HG03439 (cell line): Measurements from ENCODE around the gene LY6G5C.

Experiments used
- ATAC-seq: cut with Tn5 transposase; IDR thresholded peaks from one replicate; pipeline ENCODE4 v1.9.1; 2021; ENCODE audit warnings: mild to moderate bottlenecking, moderate library complexity; ENCODE audit not compliant: unreplicated experiment

Gene LY6G5C, protein sequence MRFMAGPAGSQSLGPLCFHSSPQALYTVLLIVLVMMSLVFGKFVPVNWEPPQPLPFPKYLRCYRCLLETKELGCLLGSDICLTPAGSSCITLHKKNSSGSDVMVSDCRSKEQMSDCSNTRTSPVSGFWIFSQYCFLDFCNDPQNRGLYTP

DNA sequence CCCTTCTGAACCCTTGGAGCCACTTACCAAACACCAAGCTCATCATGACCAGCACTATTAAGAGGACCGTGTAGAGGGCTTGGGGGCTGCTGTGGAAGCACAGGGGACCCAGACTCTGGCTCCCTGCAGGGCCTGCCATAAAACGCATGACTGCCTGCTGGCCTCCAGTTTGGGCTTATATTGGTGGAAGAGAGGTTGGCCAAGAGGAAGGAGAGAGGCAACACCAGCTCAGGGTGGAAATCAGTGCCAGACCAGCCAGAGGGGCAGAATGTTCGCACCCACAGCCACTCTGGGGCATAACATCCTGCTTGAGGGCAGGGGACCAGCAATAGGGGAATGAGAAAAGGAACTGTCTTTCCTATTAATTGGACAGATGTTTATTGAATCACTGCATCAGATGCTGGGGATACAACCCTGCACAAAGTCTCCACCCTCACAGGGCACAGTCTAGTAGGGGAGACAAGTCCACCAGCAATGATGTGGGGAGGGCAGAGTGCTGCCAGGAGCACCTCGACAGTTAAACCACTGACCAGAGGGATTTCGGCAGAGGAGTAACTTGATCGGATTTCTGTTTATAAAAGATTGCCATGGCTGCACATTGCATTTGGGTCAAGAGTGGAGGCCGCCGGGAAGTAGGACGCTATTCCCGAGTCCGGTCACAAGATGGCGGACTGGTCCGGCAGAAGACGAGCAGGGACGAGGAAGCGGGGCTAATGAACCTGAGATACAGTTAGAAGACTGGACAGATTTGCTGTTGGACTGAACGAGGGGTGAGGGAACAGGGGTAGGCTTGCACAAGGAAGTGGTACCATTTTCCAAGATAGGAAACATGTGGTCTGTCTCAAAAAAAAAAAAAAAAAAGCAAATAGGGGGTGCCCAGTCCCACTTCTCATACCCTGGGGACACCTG lies at the start of gene LY6G5C:
Gene LY6G5C (minus strand): TSS at position 842 of the 909 bp plus-strand sequence. CDS start 694 bp downstream, at position 148.
- ATAC-seq, result no peak

DNA sequence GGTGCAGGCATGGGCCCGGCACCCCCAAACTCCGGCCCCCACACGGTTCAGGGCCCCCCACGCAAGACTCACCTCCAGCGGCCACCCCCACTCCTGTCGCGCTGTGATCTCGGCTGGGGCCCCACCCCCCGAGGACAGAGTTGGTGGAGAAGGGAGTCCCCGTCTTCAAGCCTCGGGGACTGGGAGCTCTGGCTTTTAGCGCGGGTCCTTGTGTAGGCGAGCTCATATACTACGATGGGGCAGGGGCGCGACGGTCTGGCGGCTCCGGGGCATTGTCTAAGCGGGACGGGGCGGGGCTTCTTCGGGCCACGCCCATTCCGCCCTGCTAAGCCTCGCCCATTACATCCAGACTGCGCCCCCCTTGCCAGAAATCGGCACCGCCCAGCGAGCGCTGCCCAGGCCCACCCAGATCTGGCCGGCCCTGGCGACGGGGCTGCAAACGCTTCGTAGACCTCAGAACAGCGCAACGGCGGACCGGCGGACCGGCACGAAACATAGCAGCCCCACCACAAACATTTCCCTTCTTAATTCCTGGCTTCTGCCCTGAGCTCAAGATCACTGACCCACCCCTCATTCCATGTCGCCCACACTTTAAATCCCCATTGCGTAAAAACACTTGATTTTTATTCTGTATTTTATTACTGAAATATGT lies 49.2 kb upstream of the LY6G5C start:
- ATAC-seq, result no peak

DNA sequence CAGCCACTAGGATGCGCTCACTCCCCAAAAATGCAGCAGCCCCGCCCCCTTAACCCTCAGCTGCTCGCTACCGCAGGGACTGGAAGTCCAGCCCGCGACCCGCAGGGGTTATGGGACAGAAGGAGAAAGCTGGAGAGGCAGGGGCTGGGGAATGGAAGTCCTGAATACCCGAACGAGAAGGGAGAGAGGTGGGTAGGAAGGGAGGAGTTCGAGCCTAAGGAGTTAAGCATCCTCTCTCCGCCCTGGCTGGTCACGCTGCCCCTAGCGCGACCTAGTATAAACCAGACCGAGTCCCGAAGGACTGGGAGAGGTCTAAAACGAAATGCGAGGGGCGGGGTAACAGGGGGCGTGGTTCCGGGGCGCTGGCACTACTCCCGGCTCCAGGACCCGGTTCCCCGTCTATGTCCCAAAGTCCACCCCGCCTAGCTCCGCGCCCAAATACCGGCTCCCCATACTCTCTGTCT lies 48.7 kb upstream of the LY6G5C start:
- ATAC-seq, result no peak

DNA sequence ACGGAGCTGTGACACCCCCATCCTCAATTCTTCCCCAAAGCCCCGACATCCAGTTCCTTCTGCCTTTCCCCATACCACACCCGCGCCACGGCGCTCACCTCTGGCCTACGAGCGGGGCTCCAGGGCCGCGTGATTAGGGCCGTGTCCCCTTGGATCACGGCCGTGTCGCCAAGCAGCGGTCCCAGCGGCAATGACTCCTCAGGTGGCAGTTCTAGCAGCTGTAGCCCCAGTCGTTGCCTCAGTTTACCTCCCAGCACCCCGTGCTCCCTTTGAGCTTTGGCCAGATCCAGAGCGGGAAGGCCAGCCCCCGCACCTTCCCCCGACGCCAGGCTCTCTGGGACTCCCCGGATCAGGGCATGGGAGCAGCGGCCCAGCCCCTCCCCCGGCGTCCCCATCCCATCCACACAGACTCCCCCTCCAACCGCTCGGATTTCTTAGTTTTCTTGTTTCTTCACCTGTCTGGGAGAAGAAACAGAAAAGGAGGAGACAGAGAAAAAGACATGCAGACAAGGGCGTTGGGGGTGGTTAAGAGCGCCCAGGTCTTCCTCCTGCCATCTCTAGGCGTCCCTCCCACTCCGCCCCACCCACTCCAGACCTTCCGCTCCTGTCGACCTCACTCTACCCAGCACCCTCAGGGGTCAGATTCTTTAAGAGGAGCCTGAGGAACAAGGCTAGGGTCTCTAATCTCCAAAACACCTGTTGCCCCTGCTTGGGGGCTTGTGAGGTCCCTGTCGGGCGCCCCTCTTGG lies 48.1 kb upstream of the LY6G5C start, which contains the start of gene DDAH2:
Gene DDAH2 (minus strand): TSS at position 533 of the 748 bp plus-strand sequence. CDS start 138 bp downstream, at position 395.
- no peak for ATAC-seq

DNA sequence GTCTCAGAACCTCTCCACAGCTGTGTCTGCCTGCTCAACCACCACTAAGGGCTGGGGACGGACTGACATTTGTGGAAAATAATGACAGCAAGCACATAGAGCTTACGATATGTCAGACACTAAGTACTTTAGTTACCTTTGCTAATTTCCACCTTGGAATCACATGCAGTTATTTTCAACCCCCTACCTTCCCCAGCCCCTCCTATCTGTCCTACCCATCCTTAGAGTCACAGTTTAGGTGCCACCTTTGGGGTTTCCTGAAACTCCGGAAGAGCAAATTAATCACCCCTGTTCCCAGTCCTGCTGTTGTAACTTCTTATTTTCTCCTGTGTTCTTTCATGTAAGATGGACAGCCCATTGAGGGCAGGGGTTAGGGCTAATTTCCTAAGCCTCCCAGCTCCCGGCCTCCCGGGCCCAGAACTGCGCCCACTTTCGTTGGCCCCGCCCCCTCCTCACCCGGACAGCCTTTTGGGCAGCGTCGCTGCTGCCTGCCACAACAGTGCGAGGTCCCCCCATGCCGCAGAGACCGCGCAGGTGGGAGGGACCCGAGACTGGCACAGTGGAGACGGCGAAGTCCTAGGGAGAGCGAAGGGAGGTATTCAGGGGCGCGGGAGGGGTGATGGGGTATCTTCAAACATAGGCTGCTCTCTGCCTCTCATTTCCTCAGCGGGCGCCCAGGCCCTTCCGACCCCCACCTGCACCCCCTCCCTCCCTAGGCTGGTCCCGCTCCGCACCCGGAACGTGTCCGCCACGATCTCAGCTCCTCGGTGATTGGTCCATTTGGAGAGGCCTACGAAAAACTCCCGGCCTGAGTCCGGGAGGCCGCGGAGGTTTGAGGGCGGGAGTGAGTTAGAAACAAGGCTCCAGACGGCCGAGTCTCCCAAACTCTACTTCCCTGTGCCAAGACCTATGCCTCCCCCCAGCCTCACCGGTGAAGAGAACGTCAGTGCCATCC lies 47.1 kb upstream of the LY6G5C start:
- ATAC-seq, result no peak

DNA sequence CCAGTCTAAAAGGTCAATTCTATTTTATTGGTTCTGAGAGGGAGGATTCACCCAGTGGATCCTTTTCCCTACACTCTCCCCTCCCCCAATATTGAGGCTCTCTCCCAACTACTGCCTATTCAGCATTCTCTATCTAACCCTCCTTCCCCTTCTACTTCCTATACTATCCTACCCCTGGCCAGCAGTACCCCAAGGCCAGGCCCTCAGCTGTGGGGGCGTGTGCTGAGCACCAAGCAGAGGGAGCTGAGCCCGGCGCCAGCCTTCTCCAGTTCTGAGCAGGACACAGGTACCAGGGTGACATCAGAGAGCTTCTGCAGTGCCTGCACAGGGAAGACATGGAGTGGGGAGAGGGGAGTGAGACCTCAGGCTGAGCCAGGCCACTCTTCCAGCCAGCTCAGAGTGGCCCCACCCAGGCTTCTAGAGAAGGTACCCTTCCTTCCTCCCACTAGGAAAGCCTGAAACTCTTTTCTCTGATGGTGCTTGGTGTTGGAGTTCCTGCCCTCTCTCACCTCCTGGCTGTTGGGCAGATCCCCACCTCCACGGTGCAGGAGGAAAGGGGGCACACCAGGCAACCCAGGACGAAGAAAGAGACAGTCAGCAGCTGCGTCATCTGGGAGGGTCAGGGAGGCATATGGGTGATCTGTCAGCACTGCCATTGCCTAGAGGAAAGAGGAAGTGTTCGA lies 46.3 kb upstream of the LY6G5C start:
- no peak for ATAC-seq

DNA sequence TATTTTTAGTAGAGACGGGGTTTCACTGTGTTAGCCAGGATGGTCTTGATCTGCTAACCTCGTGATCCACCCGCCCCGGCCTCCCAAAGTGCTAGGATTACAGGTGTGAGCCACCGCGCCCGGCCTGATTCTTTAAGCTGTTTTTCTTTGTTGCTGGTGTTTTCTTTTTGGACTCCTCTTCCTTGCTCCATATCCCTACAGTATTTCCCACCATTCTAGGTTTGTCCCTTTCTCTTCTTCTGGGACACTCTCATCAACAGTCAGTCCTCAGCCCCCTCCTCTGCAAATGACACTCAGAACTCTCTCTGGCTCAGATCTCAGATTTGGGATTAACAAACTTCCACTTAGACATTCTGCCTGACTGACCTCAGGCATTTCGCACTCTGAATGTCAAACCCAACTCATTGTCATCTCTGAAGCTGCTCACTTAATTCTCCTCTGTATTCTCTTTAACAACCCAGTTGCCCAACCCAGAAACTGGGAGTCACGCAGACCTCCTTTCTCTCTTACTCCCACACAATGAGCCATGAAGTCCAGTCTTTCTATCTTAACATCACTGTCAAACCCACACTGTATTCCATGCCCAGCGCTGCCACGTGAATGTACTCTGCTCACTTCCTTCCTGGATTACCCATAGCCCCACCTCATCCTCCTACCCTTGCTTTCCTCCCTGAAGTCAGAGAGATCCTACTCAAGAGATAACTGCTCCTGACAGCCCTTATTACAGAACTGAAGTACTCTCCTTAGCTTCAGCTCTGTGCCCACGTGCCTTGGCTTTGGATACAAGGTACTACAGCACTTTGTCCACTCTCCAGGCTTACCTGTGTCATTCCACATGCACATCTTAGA lies 44.9 kb upstream of the LY6G5C start:
- ATAC-seq, result no peak

DNA sequence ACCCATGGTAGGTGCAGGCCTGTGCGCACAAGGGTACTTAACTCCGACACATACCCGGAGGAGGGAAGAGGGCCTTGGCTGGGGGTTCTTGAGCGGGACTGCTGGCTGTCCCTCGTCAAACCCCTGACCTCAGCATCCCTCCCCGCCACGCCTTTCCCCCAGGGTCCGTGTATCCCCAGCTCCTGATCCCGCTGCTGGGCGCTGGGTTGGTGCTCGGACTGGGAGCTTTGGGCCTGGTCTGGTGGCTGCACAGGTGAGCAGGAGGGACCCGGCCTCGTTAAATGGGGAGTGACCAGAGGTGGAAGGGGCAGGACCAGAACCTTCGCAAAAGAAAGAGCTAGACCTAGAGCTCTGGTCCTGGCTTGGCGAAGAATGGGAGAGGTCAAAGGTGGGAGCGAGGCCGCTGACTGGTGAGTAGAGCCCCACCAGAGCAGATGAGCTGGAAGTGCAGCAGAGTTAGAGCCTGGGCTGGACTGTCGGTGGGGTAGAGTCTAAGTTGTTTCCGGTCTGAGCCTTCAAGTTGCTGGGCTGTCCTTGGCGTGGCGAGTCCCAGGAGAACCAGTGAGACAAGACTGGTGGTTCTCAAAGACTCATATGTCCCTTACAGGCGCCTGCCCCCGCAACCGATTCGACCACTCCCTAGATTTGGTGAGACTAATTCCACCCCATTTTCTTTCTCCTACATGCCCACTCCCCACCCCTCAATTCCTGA lies 43.3 kb upstream of the LY6G5C start:
- ATAC-seq, result no peak

DNA sequence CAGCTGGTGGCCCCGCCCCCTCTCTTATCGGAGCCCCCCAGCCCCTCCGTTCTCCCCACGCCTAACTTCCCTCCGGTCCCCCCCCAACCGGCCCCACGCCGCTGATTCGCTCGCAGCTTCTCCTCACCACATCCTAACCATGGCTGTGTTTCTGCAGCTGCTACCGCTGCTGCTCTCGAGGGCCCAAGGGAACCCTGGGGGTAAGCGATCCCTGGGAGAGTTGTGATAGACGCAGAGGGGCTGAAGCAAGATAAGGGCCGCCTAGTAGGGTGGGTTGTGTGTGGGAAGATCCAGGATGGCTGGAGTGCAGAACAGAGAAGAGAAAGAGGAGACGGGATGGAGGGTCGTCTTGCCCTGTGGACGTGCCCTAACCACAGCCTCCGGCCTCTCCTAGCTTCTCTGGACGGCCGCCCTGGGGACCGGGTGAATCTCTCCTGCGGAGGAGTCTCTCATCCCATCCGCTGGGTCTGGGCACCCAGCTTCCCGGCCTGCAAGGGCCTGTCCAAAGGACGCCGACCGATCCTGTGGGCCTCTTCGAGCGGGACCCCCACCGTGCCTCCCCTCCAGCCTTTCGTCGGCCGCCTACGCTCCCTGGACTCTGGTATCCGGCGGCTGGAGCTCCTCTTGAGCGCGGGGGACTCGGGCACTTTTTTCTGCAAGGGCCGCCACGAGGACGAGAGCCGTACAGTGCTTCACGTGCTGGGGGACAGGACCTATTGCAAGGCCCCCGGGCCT lies 42.5 kb upstream of the LY6G5C start, which contains the start of gene MPIG6B:
Gene MPIG6B (plus strand): TSS at position 129 of the 735 bp plus-strand sequence. CDS start 11 bp downstream, at position 140.
- ATAC-seq, result no peak

DNA sequence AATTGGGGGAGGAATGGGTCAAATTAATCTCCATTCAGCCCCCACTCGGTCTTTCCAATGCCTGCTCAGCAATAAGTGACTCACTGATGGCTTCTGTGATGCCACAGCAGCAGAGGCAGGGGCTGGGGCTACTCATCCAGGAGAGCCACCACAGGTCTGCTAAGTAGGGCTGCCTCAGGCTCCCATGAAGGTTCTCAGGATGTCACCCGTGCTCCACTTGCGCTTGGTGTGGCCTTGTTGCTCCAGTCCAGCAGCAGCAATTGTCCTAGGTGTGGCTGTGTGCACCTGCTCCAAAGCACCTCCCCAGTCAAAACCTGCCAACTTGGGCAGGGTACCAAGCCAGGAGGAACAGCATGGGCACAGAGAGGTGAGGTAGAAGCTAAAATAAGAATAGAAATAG lies 41.3 kb upstream of the LY6G5C start:
- no peak for ATAC-seq

DNA sequence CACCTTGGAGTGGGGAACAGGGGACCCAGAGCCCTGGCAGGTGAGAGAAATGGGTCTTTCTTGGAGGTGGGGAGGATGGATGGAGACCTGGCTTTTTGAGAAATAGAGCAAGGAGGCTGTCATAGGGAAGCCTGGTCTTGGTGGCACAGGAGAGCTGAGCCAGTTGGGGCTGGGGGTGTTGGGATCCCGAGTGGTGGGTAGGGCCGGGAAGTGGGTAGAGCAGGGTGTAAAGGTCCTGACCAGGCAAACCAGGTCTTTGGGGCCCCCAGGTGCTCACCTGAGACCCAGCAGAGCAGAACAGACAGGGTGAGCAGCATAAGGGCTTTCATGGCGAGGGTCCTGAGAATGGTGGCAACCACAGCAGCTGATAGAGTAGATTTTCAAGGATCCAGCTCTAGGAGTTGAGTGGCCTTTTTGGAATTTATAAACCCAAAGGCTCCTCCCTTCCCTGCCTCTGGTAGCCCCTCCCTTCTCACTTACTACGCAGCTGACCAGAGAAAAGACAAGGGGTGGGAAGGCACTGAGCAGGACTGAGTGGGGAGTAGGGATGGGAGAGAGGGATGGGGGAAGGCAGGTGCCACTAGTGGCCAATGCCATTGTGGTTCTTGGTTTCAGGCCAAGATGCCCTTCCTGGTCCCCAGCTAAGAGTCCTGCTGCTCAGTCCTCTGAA lies 40.6 kb upstream of the LY6G5C start, which contains the start of gene LY6G6C:
Gene LY6G6C (minus strand): TSS at position 396 of the 670 bp plus-strand sequence. CDS start 67 bp downstream, at position 329.
- no peak for ATAC-seq

DNA sequence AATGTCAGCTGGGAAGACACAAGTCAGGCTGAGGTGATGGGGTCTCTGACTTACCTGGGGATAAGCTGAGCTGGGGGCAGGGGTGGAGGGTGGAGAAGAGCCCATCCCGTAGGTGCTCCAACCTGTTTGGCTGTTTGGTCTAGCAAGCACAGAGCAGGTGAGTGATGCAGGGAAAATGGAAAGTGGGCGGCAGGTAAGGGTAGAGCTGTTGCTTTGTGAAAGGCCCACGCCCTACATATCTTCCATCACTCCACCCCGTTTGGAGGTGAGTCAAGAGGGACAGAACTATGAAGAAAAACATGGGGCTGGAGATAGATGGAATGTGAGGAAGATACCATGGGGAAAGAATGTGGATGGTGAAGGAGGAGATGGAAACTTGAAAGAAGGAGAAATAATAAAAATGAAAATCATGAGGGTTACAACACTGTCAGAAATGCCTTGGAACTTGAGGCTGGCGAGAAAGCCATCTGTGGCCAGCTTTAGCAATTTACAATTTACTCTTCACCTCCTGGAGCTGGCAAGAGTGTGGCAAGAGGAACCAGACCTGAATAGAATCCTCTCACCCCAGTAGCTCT lies 39.4 kb upstream of the LY6G5C start:
- no peak for ATAC-seq

DNA sequence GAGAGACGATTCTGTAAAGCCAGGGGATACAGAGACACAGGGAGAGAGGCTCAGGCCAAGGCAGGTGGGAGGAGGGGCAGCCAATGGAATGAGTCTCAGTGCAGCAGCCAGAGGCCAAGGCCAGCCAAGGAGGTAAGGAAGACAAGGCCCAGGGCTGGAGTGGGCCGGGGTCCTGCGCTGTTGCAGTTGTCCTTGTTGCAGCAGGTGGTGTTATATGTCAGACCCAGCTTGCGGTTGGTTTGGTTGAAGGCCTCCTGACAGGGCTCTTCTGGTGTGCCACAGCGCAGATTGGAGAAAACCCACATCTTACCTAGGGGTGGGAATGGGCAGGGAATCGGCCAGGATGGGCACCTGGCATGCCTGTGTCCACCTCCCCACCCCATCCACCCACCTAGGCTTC lies 38.1 kb upstream of the LY6G5C start:
- no peak for ATAC-seq

DNA sequence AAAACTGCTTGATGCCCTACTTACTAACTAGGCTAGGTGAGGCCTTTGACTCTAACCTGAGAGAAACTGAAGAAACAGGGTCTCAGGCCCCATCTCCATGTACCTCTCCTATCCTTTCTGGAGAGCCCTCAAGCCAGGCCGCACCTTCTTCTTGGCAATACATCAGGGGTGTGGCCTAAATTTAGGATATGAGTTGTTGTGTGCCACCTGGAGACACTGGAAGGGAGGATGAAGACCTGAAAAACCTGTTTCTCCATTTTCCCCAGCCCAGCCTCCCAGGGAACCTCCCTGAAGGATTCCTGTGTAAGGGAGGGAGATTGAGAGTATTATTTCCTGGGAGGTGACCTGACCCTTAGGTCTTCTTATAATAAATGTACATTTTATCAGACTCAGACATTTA lies 37.4 kb upstream of the LY6G5C start:
- ATAC-seq, result no peak

DNA sequence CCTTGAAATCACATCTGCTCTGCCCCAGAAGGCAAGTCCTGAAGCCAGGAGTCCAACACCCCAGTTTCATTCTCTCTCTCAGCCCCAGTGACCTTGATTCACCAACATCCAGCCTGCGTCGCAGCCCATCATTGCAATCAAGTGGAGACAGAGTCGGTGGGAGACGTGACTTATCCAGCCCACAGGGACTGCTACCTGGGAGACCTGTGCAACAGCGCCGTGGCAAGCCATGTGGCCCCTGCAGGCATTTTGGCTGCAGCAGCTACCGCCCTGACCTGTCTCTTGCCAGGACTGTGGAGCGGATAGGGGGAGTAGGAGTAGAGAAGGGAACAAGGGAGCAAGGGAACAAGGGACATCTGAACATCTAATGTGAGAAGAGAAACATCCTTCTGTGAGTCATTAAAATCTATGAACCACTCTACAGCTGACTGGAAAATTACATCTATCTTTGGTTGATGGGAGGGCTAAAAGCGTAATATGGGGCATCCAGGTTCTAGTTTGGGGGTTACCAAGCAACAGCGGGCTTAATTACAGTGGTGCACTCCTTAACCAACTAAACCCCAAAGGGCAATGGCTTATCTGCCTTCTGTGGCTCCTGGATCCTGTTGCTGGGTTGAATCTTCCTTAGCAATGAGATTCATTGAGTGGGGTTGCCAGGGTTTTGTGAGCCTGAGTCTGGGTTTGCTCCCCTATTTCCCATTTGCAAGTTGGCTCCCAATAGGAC lies 36.8 kb upstream of the LY6G5C start:
- ATAC-seq, result no peak
